GM18520 (cell line): ENCODE measurements around the gene SRP72.

Experiments
- ATAC-seq: cut with Tn5 transposase; IDR thresholded peaks from one replicate; pipeline ENCODE4 v1.9.1; 2021; ENCODE audit not compliant: unreplicated experiment

SRP72 gene

GRCh38 chr4:56540826-56541225, 73.4 kb downstream of the SRP72 start:
- no peak for ATAC-seq

DNA sequence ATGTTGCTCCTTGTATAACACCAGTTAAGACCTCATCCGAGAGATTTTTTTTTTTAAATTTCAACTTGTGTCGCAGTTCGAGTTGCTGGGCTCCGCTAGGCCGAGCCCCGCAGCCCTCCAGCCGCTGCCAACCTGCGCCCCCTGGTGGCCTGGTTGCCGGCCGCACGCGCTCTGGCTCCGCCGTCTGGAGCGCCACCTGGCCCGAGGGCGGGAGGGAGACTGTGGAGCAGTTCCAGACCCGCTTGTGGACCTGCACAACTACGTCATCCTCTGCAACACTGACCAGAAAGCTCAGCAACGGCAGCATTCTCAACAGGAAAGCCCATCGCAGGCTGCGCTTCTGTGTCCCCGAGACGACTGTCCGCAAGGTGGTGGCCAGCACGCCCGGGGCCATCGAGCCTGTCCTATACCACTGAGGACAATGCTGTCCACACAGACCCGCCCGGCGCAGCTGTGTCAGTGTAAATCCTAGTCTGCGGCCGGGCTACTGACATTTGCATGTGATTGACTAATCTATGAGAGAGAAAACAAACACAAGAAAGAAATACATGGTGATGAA, 77.2 kb downstream of the SRP72 start:
- peak; percentile 87 for ATAC-seq

- no peak for ATAC-seq
Observed at GRCh38 chr4:56550642-56551041, 83.2 kb downstream of the SRP72 start.

DNA sequence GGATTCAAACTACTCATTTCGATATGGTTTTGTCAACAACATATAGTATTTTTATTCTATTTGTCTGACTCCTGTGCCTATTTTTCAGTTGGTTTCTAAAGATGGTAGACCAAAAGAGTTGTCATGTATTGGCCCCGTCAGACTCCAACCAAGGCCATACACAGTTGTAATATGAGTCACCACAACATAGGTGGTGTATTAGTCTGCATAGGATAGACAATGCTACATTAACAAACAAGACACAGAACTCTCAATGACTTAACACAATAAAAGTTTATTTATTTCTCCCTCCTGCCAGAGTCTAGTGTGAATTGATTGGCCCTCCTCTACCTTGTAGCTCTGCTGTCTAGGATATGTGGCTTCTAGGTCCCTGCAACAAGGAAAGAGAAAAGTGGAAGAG, 84.1 kb downstream of the SRP72 start:
- ATAC-seq = no peak

- no peak for ATAC-seq
Observed at GRCh38 chr4:56552273-56552672, 84.9 kb downstream of the SRP72 start.
